Measurements from ENCODE around the gene CREB3L2. TPM values are rescaled to one million over a fixed set of nuclear protein-coding genes. Genes with fewer than 3 reads are reported as not detected.

CREB3L2 gene
- total RNA-seq, 1 experiment from 2014 or later, result 49.8 TPM

- H3K9me3 ChIP-seq (ENCODE audit: control insufficient read depth in 1 of 2, insufficient read depth in 1 of 2, low read depth in 1 of 2, low read length in 2 of 2), result no peaks in the 10 kb centered on the region
- DNase-seq (ENCODE audit: low read depth, low spot score) (no peak), ATAC-seq (no peak)
- H3K4me2 ChIP-seq (ENCODE audit: low read length), result no peak overlapping the region
- BruUV-seq (replicated peaks), result no TSS peak
- H3K36me3 ChIP-seq (ENCODE audit: control insufficient read depth in 1 of 2, insufficient read depth in 2 of 2, low read length in 2 of 2), result no peaks in the 10 kb centered on the region
- H3K4me1 ChIP-seq (ENCODE audit: control insufficient read depth in 1 of 2, insufficient read depth in 2 of 2, low read length in 2 of 2), result no peaks in the 10 kb centered on the region
- H3K27me3 ChIP-seq (ENCODE audit: insufficient read depth, low read length), result no peaks in the 10 kb centered on the region
- no peak overlapping the region for H3K4me3 ChIP-seq (replicated peaks in 1 of 2; ENCODE audit: low read depth in 1 of 2, low read length in 2 of 2)
- POLR2A ChIA-PET, result no interaction called here
- TF ChIP-seq ZFX (IDR thresholded peaks at IDR 0.05) (no peak), TCF7L2 (IDR thresholded peaks at IDR 0.05; ENCODE audit: borderline replicate concordance, extremely low read depth, insufficient read depth, insufficient read length) (no peak), ZBTB33 (IDR thresholded peaks at IDR 0.05; ENCODE audit: extremely low read depth, insufficient replicate concordance, low read length) (no peak), CEBPB (IDR thresholded peaks at IDR 0.05; ENCODE audit: low read depth) (no peak), YY1 (IDR thresholded peaks at IDR 0.05; ENCODE audit: extremely low read depth, insufficient replicate concordance, low read depth, low read length) (no peak), EGR1 (IDR thresholded peaks at IDR 0.05; ENCODE audit: low read depth) (no peak), SIN3A (IDR thresholded peaks at IDR 0.05; ENCODE audit: low read depth) (no peak), ATF3 (IDR thresholded peaks at IDR 0.05) (no peak), FOSL1 (IDR thresholded peaks at IDR 0.05; ENCODE audit: low read depth) (no peak), ELF1 (IDR thresholded peaks at IDR 0.05; ENCODE audit: borderline replicate concordance, low read depth) (no peak), CBX3 (IDR thresholded peaks at IDR 0.05; ENCODE audit: low read depth) (no peak), MAX (IDR thresholded peaks at IDR 0.05) (no peak)
- CTCF ChIA-PET, result no interaction called here
- no peaks in the 10 kb centered on the region for H4K20me1 ChIP-seq (ENCODE audit: insufficient read depth)
- intact Hi-C loops (cut with micrococcal nuclease), result no loop called here
- RAD21 ChIA-PET (ENCODE audit: low non-redundant PET in 1 of 2, low total read pairs in 2 of 2, uncharacterized antibody in 2 of 2, unreplicated experiment in 2 of 2), result no interaction called here
- no peaks in the 10 kb centered on the region for H3K79me2 ChIP-seq (ENCODE audit: insufficient read depth, low read length)
- H3K27ac ChIP-seq (ENCODE audit: low read depth, low read length), result no peak overlapping the region
- no peak overlapping the region for H3K9ac ChIP-seq (ENCODE audit: low read length)
- H3K9me2 ChIP-seq (ENCODE audit: insufficient read depth), result no peaks in the 10 kb centered on the region
- H2AFZ ChIP-seq (ENCODE audit: low read depth, low read length, poor library complexity, severe bottlenecking), result no peak overlapping the region
These were observed 46.0 kb upstream of the CREB3L2 start for GRCh38 chr7:138047907-138048306.

All from HCT116 (cell line).